Psoas muscle (tissue), 8 donors: ENCODE results near the gene BEX1. TPM values are rescaled to one million over a fixed set of nuclear protein-coding genes. Genes with fewer than 3 reads are reported as not detected.

Experiments
- ATAC-seq, 4 donors: fragments of 200-7000 bp; cut with Tn5 transposase; one replicate each; pipeline ENCODE4 v1.9.1; 2020; ENCODE audit warnings: moderate library complexity in 3 of 4, mild to moderate bottlenecking in 2 of 4
- DNase-seq, 2 donors: peaks; one replicate each; pipeline ENCODE4 v3.0.0-alpha.2; 2020
- H3K27ac ChIP-seq: fragments of 200-600 bp; one replicate; pipeline ENCODE4 v1.8.0; 2022
- H3K27me3 ChIP-seq, 3 donors: fragments of 200-600 bp in 1 of 3; one replicate each; pipeline versions ENCODE4 v1.6.1 to v1.8.0; 2013 to 2022; ENCODE audit warnings: low read length in 2 of 3, mild to moderate bottlenecking in 2 of 3, moderate library complexity in 1 of 3; ENCODE audit not compliant: insufficient read depth in 3 of 3
- H3K36me3 ChIP-seq, 2 donors: fragments of 200-600 bp in 1 of 2; one replicate each; pipeline versions ENCODE4 v1.6.1 to v1.8.0; 2013 to 2022; ENCODE audit warnings: low read depth in 1 of 2, mild to moderate bottlenecking in 1 of 2, moderate library complexity in 1 of 2; ENCODE audit not compliant: insufficient read depth in 1 of 2
- H3K4me1 ChIP-seq: fragments of 200-600 bp; one replicate; pipeline ENCODE4 v1.8.0; 2022
- H3K4me3 ChIP-seq: fragments of 200-600 bp; one replicate; pipeline ENCODE4 v1.8.0; 2022; ENCODE audit warnings: mild to moderate bottlenecking
- H3K9me3 ChIP-seq: fragments of 200-600 bp; one replicate; pipeline ENCODE4 v1.8.0; 2022
- whole genome bisulfite sequencing, 3 donors: extraction: QIAGEN DNeasy Blood & Tissue Kit; methylation state at CpG; one replicate each; pipeline versions ENCODE4 v1.1.6 to v1.1.7; 2013; 5-methylcytosine and 5-hydroxymethylcytosine counted together
- intact Hi-C, 2 donors: fragments of 100-400 bp; cut with DNase I; formaldehyde crosslinking; loops; one replicate each; pipeline versions ENCODE4 v1.11.0 to v1.14.2; 2022
- polyA plus RNA-seq, 3 donors: library from polyadenylated mRNA; stranded (reverse); fragments of 200-250 nt; gene quantifications; one replicate each; pipeline ENCODE4 v1.2.3, GENCODE V29; 2013
- total RNA-seq, 4 donors: library from RNA; stranded (reverse); fragmentation: NEBNext Ultra II Directional in 2 of 4; extraction: Animal tissue kit (Norgen Biotek cat#: 25700) in 2 of 4; gene quantifications; one replicate each; pipeline versions ENCODE4 v1.2.1 to v1.2.4, GENCODE V29; 2021 to 2023
- TF ChIP-seq, protein P1 (sequence below): fragments of 200-600 bp; IDR thresholded peaks from one replicate; pipeline ENCODE4 v1.8.0; 2022; ENCODE audit warnings: antibody characterized with exemption
- donor health status: healthy with polysubstance abuse.
- donor health status: DM: no; HTN: no; CAD: no; lungs with moderate emphysema.
- donor health status: Bipolar disorder and iron deficiency.
- donor health status: healthy.
- donor health status: DM: yes; HTN: yes; CAD: no.
- donor health status: DM: no; HTN: no; CAD: no.
- donor health status: DM: no; HTN: no; CAD: no.
- donor health status: DM: yes; HTN: yes; CAD: no.

The BEX1 gene
- total and polyA plus RNA-seq, 7 donors: 0.12 to 0.48 (median 0.25) TPM; not detected in 4

DNA sequence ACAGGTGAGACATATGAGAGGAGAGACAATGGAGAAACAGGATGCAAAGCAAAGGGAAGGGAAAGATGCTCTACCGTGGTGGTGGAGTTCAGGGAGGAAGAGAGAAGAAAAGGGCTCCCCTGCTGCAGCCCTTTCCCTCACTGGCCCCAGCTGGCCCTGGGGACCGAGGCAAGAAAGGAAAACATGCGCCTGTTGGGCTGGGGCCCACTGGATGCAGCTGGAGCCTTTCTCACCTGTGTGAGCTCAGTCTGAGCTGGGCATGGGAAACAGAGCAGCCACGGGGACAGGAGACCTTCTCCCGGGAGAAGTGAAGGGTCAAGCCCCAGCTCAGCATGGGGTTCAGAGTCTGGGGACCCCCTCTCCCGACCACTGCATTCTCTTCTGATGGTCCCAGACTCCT, 17.1 kb upstream of the BEX1 start:
- no peaks in the 10 kb centered on the region for H3K4me1 ChIP-seq
- WGBS, 3 donors: 52 to 70% methylated on average over 6 of the region's 6 CpGs; no CpG with 5 or more reads in 1 of the 3 donors
- H3K9me3 ChIP-seq: no peaks in the 10 kb centered on the region
- no peak for ATAC-seq
- no peak overlapping the region for H3K4me3 ChIP-seq
- intact Hi-C loops: no loop called here
- no peak for DNase-seq
- TF ChIP-seq, protein P1, sequence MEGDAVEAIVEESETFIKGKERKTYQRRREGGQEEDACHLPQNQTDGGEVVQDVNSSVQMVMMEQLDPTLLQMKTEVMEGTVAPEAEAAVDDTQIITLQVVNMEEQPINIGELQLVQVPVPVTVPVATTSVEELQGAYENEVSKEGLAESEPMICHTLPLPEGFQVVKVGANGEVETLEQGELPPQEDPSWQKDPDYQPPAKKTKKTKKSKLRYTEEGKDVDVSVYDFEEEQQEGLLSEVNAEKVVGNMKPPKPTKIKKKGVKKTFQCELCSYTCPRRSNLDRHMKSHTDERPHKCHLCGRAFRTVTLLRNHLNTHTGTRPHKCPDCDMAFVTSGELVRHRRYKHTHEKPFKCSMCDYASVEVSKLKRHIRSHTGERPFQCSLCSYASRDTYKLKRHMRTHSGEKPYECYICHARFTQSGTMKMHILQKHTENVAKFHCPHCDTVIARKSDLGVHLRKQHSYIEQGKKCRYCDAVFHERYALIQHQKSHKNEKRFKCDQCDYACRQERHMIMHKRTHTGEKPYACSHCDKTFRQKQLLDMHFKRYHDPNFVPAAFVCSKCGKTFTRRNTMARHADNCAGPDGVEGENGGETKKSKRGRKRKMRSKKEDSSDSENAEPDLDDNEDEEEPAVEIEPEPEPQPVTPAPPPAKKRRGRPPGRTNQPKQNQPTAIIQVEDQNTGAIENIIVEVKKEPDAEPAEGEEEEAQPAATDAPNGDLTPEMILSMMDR: no peak
- no peaks in the 10 kb centered on the region for H3K36me3 ChIP-seq
- no peaks in the 10 kb centered on the region for H3K27me3 ChIP-seq
- no peak overlapping the region for H3K27ac ChIP-seq

DNA sequence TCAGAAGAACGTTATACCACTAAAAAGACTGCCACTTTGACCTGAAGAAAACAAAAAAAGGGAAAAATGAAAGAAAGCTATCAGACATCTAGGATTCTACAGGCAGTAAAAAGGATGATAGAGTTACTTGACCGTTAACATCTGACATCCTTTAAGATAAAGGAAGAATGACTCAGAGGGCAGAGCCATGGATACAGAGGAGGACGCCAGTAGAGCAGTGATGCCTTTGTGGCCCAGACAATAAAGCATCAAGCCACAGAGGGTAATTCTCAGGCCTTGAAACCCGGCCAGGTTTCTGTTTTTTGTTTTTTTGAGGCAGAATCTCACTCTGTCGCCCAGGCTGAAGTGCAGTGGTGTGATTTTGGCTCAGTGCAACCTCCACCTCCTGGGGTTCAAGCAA, 9.5 kb upstream of the BEX1 start:
- 34 to 52% (median 46%) methylated on average over 5 of the region's 5 CpGs for WGBS, 3 donors
- Histone ChIP-seq H3K27me3 (peaks cover 0 to 4% (median 0%) of the 10 kb centered on the region in 3 donors), H3K4me3 (no peak overlapping the region), H3K9me3 (no peaks in the 10 kb centered on the region), H3K36me3 (no peaks in the 10 kb centered on the region), H3K27ac (no peak overlapping the region), H3K4me1 (no peaks in the 10 kb centered on the region)
- DNase-seq (no peak), ATAC-seq (no peak)
- intact Hi-C loops: no loop called here
- TF ChIP-seq, protein P1: no peak

GRCh38 chrX:103066606-103067005, 2.6 kb upstream of the BEX1 start:
- no peak for ATAC-seq

GRCh38 chrX:103063191-103063845, 653 bp downstream of the BEX1 start:
- intact Hi-C loops: no loop called here
- DNase-seq: no peak

More at GRCh38 chrX:103066606-103067005, 2.6 kb upstream of the BEX1 start:
- no peak for DNase-seq
- WGBS, 3 donors: 16 to 39% (median 39%) methylated on average over 1 of the region's 1 CpG
- Histone ChIP-seq H3K27me3 (peaks cover 0 to 19% (median 0%) of the 10 kb centered on the region in 3 donors), H3K36me3 (no peaks in the 10 kb centered on the region), H3K4me1 (no peaks in the 10 kb centered on the region), H3K4me3 (no peak overlapping the region), H3K27ac (no peak overlapping the region), H3K9me3 (no peaks in the 10 kb centered on the region)
- TF ChIP-seq, protein P1: no peak
- intact Hi-C loops: no loop called here

More at GRCh38 chrX:103063191-103063845, 653 bp downstream of the BEX1 start:
- peaks cover 0 to 24% (median 0%) of the 10 kb centered on the region in 3 donors for H3K27me3 ChIP-seq
- WGBS, 3 donors: 0 to 22% (median 1%) methylated on average over 9 to 28 of the region's 34 CpGs
- no peaks in the 10 kb centered on the region for H3K9me3 ChIP-seq
- no peak for ATAC-seq
- no peaks in the 10 kb centered on the region for H3K4me1 ChIP-seq
- TF ChIP-seq, protein P1: no peak
- H3K27ac ChIP-seq: no peak overlapping the region
- peak overlapping the region; percentile 15 for H3K4me3 ChIP-seq
- no peaks in the 10 kb centered on the region for H3K36me3 ChIP-seq
